IPS DF 19.7 (cell line): ENCODE measurements around the gene STXBP2.

Experiments used
- DNase-seq: peaks from one replicate; pipeline ENCODE4 v3.0.0-alpha.2; 2013; ENCODE audit warnings: low read depth, low spot score

Gene STXBP2

GRCh38 chr19:7650148-7650547 is 13.2 kb downstream of the STXBP2 start:
- DNase-seq = no peak

- DNase-seq = no peak
These were observed 15.2 kb downstream of the STXBP2 start for GRCh38 chr19:7652061-7652641.

GRCh38 chr19:7654401-7654800 is 17.5 kb downstream of the STXBP2 start:
- no peak for DNase-seq

- no peak for DNase-seq
These were observed 18.7 kb downstream of the STXBP2 start for GRCh38 chr19:7655581-7655980.

- no peak for DNase-seq
These were observed 20.3 kb downstream of the STXBP2 start for GRCh38 chr19:7657131-7657751.

- no peak for DNase-seq
These were observed 21.3 kb downstream of the STXBP2 start for GRCh38 chr19:7658219-7658686.

GRCh38 chr19:7661744-7662538 is 25.0 kb downstream of the STXBP2 start:
- DNase-seq = no peak

GRCh38 chr19:7662657-7663056 is 25.7 kb downstream of the STXBP2 start:
- no peak for DNase-seq

- no peak for DNase-seq
These were observed 26.8 kb downstream of the STXBP2 start for GRCh38 chr19:7663706-7664105.

- no peak for DNase-seq
These were observed 28.2 kb downstream of the STXBP2 start for GRCh38 chr19:7665076-7665475.

- no peak for DNase-seq
These were observed 31.9 kb downstream of the STXBP2 start, which contains the start of gene RETN for GRCh38 chr19:7668842-7669241. Gene RETN (plus strand): TSS chr19:7669049. CDS start chr19:7669327, 278 bp downstream.

GRCh38 chr19:7669641-7670040 is 32.7 kb downstream of the STXBP2 start:
- no peak for DNase-seq

- no peak for DNase-seq
These were observed 33.4 kb downstream of the STXBP2 start for GRCh38 chr19:7670150-7670783.

- DNase-seq = no peak
These were observed 33.9 kb downstream of the STXBP2 start for GRCh38 chr19:7670790-7671189.

GRCh38 chr19:7672522-7672921 is 35.6 kb downstream of the STXBP2 start:
- DNase-seq = no peak

- no peak for DNase-seq
These were observed 37.4 kb downstream of the STXBP2 start for GRCh38 chr19:7674010-7675005.

GRCh38 chr19:7676376-7676775 is 39.5 kb downstream of the STXBP2 start:
- DNase-seq = no peak

- no peak for DNase-seq
These were observed 39.9 kb downstream of the STXBP2 start, which contains the start of gene MCEMP1 for GRCh38 chr19:7676854-7677253. Gene MCEMP1 (plus strand): TSS chr19:7677090. CDS start chr19:7677121, 31 bp downstream.

- no peak for DNase-seq
These were observed 40.9 kb downstream of the STXBP2 start for GRCh38 chr19:7677669-7678311.
